ENCODE measurements around the gene BORCS5.

The BORCS5 gene

GRCh38 chr12:12510551-12510950, 153.7 kb downstream of the BORCS5 start:
- no peak for DNase-seq (ENCODE audit: low read depth in 1 of 2, low spot score in 1 of 2)
- Histone ChIP-seq H3K27me3 (ENCODE audit: insufficient read depth, poor library complexity, severe bottlenecking) (no peaks in the 10 kb centered on the region), H3K27ac (replicated peaks) (no peak overlapping the region), H3K4me3 (replicated peaks; ENCODE audit: insufficient read depth, low read length) (no peak overlapping the region)
- TF ChIP-seq SPI1 (IDR thresholded peaks at IDR 0.05; ENCODE audit: borderline replicate concordance, low read depth) = no peak
- TF ChIP-seq CTCF (IDR thresholded peaks at IDR 0.05; ENCODE audit: insufficient read depth, low read length) = no peak
- TF ChIP-seq POLR2AphosphoS5 (IDR thresholded peaks at IDR 0.05; ENCODE audit: low read depth) = no peak
- no peak for TF ChIP-seq REST (IDR thresholded peaks at IDR 0.05; ENCODE audit: insufficient replicate concordance, low read depth)
- TF ChIP-seq GABPA (IDR thresholded peaks at IDR 0.05; ENCODE audit: low read depth) = no peak

GRCh38 chr12:12511021-12511783, 154.3 kb downstream of the BORCS5 start:
- no peaks in the 10 kb centered on the region for H3K27me3 ChIP-seq (ENCODE audit: insufficient read depth, poor library complexity, severe bottlenecking)
- DNase-seq (ENCODE audit: low read depth in 1 of 2, low spot score in 1 of 2) = no peak
- no peak overlapping the region for H3K4me3 ChIP-seq (replicated peaks; ENCODE audit: insufficient read depth, low read length)
- no peak overlapping the region for H3K27ac ChIP-seq (replicated peaks)
- no peak for TF ChIP-seq REST (IDR thresholded peaks at IDR 0.05; ENCODE audit: insufficient replicate concordance, low read depth)
- no peak for TF ChIP-seq SPI1 (IDR thresholded peaks at IDR 0.05; ENCODE audit: borderline replicate concordance, low read depth)
- no peak for TF ChIP-seq GABPA (IDR thresholded peaks at IDR 0.05; ENCODE audit: low read depth)
- no peak for TF ChIP-seq POLR2AphosphoS5 (IDR thresholded peaks at IDR 0.05; ENCODE audit: low read depth)
- TF ChIP-seq CTCF (IDR thresholded peaks at IDR 0.05; ENCODE audit: insufficient read depth, low read length) = no peak

- Histone ChIP-seq H3K27me3 (ENCODE audit: insufficient read depth, poor library complexity, severe bottlenecking) (no peaks in the 10 kb centered on the region), H3K27ac (replicated peaks) (no peak overlapping the region), H3K4me3 (replicated peaks; ENCODE audit: insufficient read depth, low read length) (no peak overlapping the region)
- DNase-seq (ENCODE audit: low read depth in 1 of 2, low spot score in 1 of 2) = no peak
- TF ChIP-seq GABPA (IDR thresholded peaks at IDR 0.05; ENCODE audit: low read depth) (no peak), SPI1 (IDR thresholded peaks at IDR 0.05; ENCODE audit: borderline replicate concordance, low read depth) (no peak), CTCF (IDR thresholded peaks at IDR 0.05; ENCODE audit: insufficient read depth, low read length) (no peak), REST (IDR thresholded peaks at IDR 0.05; ENCODE audit: insufficient replicate concordance, low read depth) (no peak), POLR2AphosphoS5 (IDR thresholded peaks at IDR 0.05; ENCODE audit: low read depth) (no peak)
These were observed 155.2 kb downstream of the BORCS5 start for GRCh38 chr12:12511895-12512711.

Measured in HL-60 (cell line).